ENCODE data around the gene THRB. TPM values are rescaled to one million over a fixed set of nuclear protein-coding genes. Genes with fewer than 3 reads are reported as not detected.

Gene THRB
- total and polyA plus RNA-seq, 2 donors (not counting 3 experiments of a cell fraction or from before 2014, with no cell fraction given), result 0.06 TPM; not detected in 1

DNA sequence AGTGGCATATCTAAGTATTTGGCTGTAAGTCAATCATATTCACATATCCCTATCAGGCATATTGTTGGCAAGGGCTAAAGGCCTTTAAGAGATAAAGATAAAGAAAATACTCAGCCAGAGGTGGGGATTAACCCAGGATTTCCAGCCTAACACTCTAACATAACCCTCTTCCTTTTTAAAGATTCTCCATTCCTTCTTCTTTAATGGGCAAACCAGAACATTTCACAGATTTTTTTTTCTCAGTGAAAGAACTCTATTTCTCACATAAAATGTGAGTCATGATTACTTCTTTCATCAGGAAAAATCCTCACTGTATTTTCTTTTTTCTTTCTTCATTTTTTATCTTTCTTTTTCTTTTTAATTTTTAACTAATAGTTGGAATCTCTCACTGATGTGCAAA lies 349.2 kb downstream of the THRB start:
- Histone ChIP-seq H2AFZ (ENCODE audit: low read depth, low read length) (no peak overlapping the region), H3K4me2 (ENCODE audit: insufficient read depth, low read length) (no peak overlapping the region), H3K9me1 (replicated peaks; ENCODE audit: control insufficient read depth, extremely low read depth, insufficient read depth, low read length) (no peaks in the 10 kb centered on the region), H3K79me2 (ENCODE audit: control insufficient read depth, insufficient read depth, low read length) (no peaks in the 10 kb centered on the region), H3K36me3 (ENCODE audit: control insufficient read depth in 2 of 2, extremely low read depth in 1 of 2, insufficient read depth in 2 of 2, low read length in 2 of 2) (no peaks in the 10 kb centered on the region), H4K20me1 (replicated peaks; ENCODE audit: control insufficient read depth, extremely low read depth, insufficient read depth, low read length) (no peaks in the 10 kb centered on the region), H3K4me1 (ENCODE audit: control insufficient read depth, extremely low read depth, insufficient read depth, low read length) (no peaks in the 10 kb centered on the region), H3K27me3 (ENCODE audit: control insufficient read depth in 2 of 2, insufficient read depth in 2 of 2, low read length in 2 of 2) (no peaks in the 10 kb centered on the region), H3K27ac (ENCODE audit: insufficient read depth, low read depth, low read length) (no peak overlapping the region), H3K9ac (replicated peaks; ENCODE audit: extremely low read depth, insufficient read depth, low read length) (no peak overlapping the region), H3K9me3 (replicated peaks; ENCODE audit: control insufficient read depth, insufficient read depth, low read length) (no peaks in the 10 kb centered on the region), H3K4me3 (replicated peaks in 1 of 3; ENCODE audit: insufficient read depth in 1 of 3, low read depth in 1 of 3, low read length in 3 of 3) (no peak overlapping the region)
- BruUV-seq (replicated peaks), result no TSS peak
- ChIA-PET POLR2A (no interaction called here), CTCF (no interaction called here)
- TF ChIP-seq, protein P1, sequence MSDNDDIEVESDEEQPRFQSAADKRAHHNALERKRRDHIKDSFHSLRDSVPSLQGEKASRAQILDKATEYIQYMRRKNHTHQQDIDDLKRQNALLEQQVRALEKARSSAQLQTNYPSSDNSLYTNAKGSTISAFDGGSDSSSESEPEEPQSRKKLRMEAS (IDR thresholded peaks at IDR 0.05; ENCODE audit: insufficient read depth, insufficient read length), result no peak
- no peak for TF ChIP-seq GATA2 (IDR thresholded peaks at IDR 0.05; ENCODE audit: insufficient read depth, insufficient read length, low read depth, low read length)
- TF ChIP-seq POLR2A (IDR thresholded peaks at IDR 0.05; ENCODE audit: low read depth, low read length), result no peak
- TF ChIP-seq MYC (IDR thresholded peaks at IDR 0.05; ENCODE audit: low read depth, low read length), result no peak
- TF ChIP-seq POLR2AphosphoS5 (IDR thresholded peaks at IDR 0.05; ENCODE audit: insufficient read depth, low read depth, low read length), result no peak
- no peak for TF ChIP-seq FOS (IDR thresholded peaks at IDR 0.05; ENCODE audit: borderline replicate concordance, insufficient read depth, low read length)
- TF ChIP-seq JUN (IDR thresholded peaks at IDR 0.05; ENCODE audit: borderline replicate concordance, insufficient read depth, insufficient read length, low read depth), result no peak
- no peak for TF ChIP-seq CTCF (IDR thresholded peaks at IDR 0.05; ENCODE audit: extremely low read depth in 1 of 2, insufficient read depth in 1 of 2, low read depth in 1 of 2, low read length in 2 of 2)
- DNase-seq (ENCODE audit: low read depth, low spot score) (no peak), FAIRE-seq (no peak)
- intact Hi-C loops (cut with micrococcal nuclease), result no loop called here
- dilution Hi-C loops (cut with MboI; ENCODE audit: extremely low pct_ligation_motif_present, low sequenced_read_pairs), result no loop called here

All from endothelial cell of umbilical vein (primary cell).